Gastroesophageal sphincter (tissue), 4 donors: ENCODE data around the gene DCXR. TPM values are rescaled to one million over a fixed set of nuclear protein-coding genes. Genes with fewer than 3 reads are reported as not detected.

ENCODE experiments used
- ATAC-seq: fragments of 150-250 bp; one replicate; pipeline ENCODE4 v1.9.1; 2016; ENCODE audit warnings: mild to moderate bottlenecking, moderate library complexity
- H3K27ac ChIP-seq, 4 donors: fragments of 200-600 bp; sonication (generic) in 3 of 4; 1 replicate in 3 of 4; 2 replicates in 1 of 4; pipeline ENCODE4 v1.5.1; 2016 to 2019
- H3K27me3 ChIP-seq: fragments of 200-600 bp; sonication (generic); one replicate; pipeline ENCODE4 v1.5.1; 2019
- H3K36me3 ChIP-seq, 2 donors: fragments of 200-600 bp; sonication (generic); one replicate each; pipeline ENCODE4 v1.5.1; 2019; ENCODE audit warnings: control low read depth in 1 of 2
- H3K4me1 ChIP-seq, 3 donors: fragments of 200-600 bp; sonication (generic); 1 replicate in 2 of 3; 2 replicates in 1 of 3; pipeline ENCODE4 v1.5.1; 2016 to 2019; ENCODE audit warnings: control low read depth in 2 of 3
- H3K4me3 ChIP-seq, 2 donors: fragments of 200-600 bp; sonication (generic); one replicate each; pipeline ENCODE4 v1.5.1; 2019; ENCODE audit warnings: mild to moderate bottlenecking in 1 of 2, moderate library complexity in 1 of 2
- H3K9me3 ChIP-seq, 3 donors: fragments of 200-600 bp; sonication (generic); one replicate each; pipeline ENCODE4 v1.5.1; 2017 to 2019; ENCODE audit warnings: control low read depth in 2 of 3
- EP300 ChIP-seq: sonication (generic); formaldehyde crosslinking; IDR thresholded peaks from one replicate; pipeline ENCODE4 v1.6.1; 2017; ENCODE audit warnings: antibody characterized with exemption, mild to moderate bottlenecking
- POLR2A ChIP-seq, 2 donors: fragments of 450-650 bp; IDR thresholded peaks; one replicate each; pipeline ENCODE4 v1.6.1; 2017; ENCODE audit warnings: antibody characterized with exemption in 2 of 2, mild to moderate bottlenecking in 2 of 2, moderate library complexity in 1 of 2
- POLR2AphosphoS5 ChIP-seq: sonication (generic); formaldehyde crosslinking; IDR thresholded peaks from one replicate; pipeline ENCODE4 v1.6.1; 2017; ENCODE audit warnings: antibody characterized with exemption
- WGBS, 2 donors: methylation state at CpG; one replicate each; pipeline ENCODE4 v1.1.5; 2018; ENCODE audit warnings: low coverage in 1 of 2; 5-methylcytosine and 5-hydroxymethylcytosine counted together
- total RNA-seq, 4 donors: library from RNA; depleted of rRNA; stranded (reverse); fragments of >200 nt; gene quantifications; one replicate each; pipeline ENCODE4 v1.1.0, GENCODE V29; 2016
- TF ChIP-seq, protein P1 (sequence below), 4 experiments: fragments of 200-600 bp in 2 of 4; fragments of 450-650 bp in 2 of 4; sonication (generic) in 1 of 4; IDR thresholded peaks; one replicate each; pipeline ENCODE4 v1.5.1; 2017 to 2019; ENCODE audit warnings: antibody characterized with exemption in 4 of 4, mild to moderate bottlenecking in 2 of 4, moderate library complexity in 2 of 4

The DCXR gene
- total RNA-seq, 4 donors from 2014 or later: 70.7 to 140 (median 108) TPM

DNA sequence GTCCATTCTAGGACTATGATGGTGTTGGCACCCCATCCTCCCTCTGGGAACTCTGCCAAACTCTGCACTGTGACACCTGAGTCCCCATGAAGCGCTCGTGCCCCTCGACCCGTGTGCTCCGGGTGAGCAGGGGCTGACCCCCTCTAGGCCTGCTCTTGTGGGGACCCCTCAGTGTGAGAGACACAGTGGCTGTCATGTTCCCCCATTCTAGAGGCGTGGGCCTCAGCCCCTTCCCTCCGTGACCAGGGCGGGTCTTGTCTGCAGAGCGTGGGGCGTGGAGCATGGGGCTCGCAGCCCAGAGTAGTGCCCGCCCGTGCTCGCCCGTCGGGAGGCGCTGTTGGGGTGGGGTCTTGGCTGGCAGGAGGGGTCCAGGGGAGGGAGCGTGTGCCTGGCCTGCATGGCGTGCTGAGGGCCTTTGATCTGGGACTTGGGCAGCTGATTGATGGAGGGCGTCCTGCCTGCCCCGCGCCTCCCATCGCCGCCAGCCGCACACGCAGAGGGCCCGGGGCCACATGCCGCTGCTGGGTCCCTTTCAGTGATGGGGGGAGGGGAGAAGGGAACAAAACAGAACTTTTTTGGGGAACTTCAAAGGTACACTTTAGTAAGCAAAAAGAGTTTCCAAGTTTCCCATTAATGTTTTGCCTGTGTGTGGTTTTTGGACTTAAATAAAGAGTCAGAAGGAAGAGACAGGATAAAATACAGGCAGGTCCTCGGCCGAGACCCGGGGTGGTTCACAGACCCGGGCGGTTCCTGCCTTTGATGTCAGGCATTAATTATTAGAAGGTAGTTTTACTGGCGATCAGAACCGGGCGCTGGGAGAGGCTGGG, 37.3 kb downstream of the DCXR start:
- Histone ChIP-seq H3K4me1 (peaks cover 0 to 27% (median 17%) of the 10 kb centered on the region in 3 donors), H3K9me3 (no peaks in the 10 kb centered on the region), H3K36me3 (peaks cover 0 to 32% of the 10 kb centered on the region in 2 donors), H3K27me3 (no peaks in the 10 kb centered on the region), H3K4me3 (no peak overlapping the region), H3K27ac (no peak overlapping the region)
- ATAC-seq: no peak
- WGBS, 2 donors: 80 to 89% methylated on average over 3 to 8 of the region's 36 CpGs
- TF ChIP-seq POLR2A (IDR thresholded peaks at IDR 0.05): no peak
- TF ChIP-seq EP300: no peak
- TF ChIP-seq, protein P1, sequence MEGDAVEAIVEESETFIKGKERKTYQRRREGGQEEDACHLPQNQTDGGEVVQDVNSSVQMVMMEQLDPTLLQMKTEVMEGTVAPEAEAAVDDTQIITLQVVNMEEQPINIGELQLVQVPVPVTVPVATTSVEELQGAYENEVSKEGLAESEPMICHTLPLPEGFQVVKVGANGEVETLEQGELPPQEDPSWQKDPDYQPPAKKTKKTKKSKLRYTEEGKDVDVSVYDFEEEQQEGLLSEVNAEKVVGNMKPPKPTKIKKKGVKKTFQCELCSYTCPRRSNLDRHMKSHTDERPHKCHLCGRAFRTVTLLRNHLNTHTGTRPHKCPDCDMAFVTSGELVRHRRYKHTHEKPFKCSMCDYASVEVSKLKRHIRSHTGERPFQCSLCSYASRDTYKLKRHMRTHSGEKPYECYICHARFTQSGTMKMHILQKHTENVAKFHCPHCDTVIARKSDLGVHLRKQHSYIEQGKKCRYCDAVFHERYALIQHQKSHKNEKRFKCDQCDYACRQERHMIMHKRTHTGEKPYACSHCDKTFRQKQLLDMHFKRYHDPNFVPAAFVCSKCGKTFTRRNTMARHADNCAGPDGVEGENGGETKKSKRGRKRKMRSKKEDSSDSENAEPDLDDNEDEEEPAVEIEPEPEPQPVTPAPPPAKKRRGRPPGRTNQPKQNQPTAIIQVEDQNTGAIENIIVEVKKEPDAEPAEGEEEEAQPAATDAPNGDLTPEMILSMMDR (IDR thresholded peaks at IDR 0.05): no peak
- TF ChIP-seq POLR2AphosphoS5: no peak

DNA sequence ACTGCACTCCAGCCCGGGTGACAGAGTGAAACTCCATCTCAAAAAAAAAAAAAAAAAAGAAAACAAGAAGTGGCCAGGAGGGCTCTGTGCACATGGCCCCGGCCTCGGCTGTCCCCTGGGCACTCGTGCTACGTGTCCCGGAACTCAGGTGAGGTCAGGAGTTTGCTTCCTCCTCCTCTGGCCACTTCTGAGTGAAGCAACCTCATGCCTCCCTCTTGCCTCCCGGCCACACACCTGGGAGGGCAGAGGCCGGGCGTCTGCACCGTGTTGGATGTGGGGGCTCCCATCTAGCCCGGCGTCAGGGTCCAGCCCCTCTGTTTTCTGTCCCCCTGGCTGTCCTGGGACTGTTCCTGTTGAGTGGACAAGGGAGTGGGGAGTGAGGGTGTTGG, 37.9 kb downstream of the DCXR start:
- TF ChIP-seq EP300: no peak
- TF ChIP-seq POLR2AphosphoS5: no peak
- TF ChIP-seq POLR2A (IDR thresholded peaks at IDR 0.05): no peak
- TF ChIP-seq, protein P1 (IDR thresholded peaks at IDR 0.05): no peak
- Histone ChIP-seq H3K9me3 (no peaks in the 10 kb centered on the region), H3K4me3 (no peak overlapping the region), H3K27me3 (no peaks in the 10 kb centered on the region), H3K27ac (no peak overlapping the region), H3K36me3 (peaks cover 0 to 38% of the 10 kb centered on the region in 2 donors), H3K4me1 (peaks cover 0 to 23% (median 17%) of the 10 kb centered on the region in 3 donors)
- no peak for ATAC-seq
- WGBS, 2 donors: 73 to 89% methylated on average over 3 to 8 of the region's 12 CpGs

DNA sequence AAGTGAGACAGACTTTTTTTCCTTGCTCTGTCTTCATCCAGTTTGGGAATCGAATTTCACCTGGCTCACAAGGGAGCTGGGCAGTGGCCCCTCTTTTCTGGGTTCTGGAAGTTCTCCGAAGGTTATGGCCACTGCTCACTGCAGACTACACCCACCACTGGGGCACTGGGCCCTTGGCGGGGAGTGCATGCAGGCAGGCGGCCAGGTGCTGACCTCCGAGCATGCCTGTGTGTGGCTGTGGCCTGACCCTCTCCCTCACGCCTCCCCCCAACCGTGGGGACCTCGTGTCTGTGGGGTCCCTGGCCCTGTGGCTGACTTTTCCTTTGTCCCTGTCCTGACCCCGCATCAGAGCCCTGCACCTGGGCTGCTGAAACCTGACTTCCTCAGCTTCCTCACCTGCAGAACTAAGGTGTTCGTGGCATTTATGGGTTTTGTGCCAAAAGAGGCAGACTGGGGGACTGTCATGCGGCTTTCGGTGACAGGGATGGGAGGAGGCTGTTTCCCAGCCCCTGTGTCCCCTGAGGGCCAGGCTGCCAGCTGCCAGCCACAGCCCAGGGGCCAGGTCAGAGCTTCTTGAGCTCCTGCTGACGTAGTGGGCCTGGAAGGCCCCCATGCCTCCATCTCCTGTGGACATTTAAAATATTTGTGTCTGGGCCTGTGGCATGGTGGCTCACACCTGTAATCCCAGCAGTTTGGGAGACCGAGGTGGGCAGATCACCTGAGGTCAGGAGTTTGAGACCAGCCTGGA, 38.6 kb downstream of the DCXR start:
- H3K27ac ChIP-seq: no peak overlapping the region
- no peak for ATAC-seq
- WGBS, 2 donors: 70 to 78% methylated on average over 6 to 9 of the region's 14 CpGs
- no peaks in the 10 kb centered on the region for H3K27me3 ChIP-seq
- peaks cover 0 to 44% of the 10 kb centered on the region in 2 donors for H3K36me3 ChIP-seq
- H3K4me3 ChIP-seq: no peak overlapping the region
- H3K9me3 ChIP-seq: no peaks in the 10 kb centered on the region
- TF ChIP-seq, protein P1 (IDR thresholded peaks at IDR 0.05): no peak
- TF ChIP-seq POLR2AphosphoS5 (no peak), POLR2A (IDR thresholded peaks at IDR 0.05) (no peak), EP300 (no peak)
- peaks cover 0 to 23% (median 10%) of the 10 kb centered on the region in 3 donors for H3K4me1 ChIP-seq

DNA sequence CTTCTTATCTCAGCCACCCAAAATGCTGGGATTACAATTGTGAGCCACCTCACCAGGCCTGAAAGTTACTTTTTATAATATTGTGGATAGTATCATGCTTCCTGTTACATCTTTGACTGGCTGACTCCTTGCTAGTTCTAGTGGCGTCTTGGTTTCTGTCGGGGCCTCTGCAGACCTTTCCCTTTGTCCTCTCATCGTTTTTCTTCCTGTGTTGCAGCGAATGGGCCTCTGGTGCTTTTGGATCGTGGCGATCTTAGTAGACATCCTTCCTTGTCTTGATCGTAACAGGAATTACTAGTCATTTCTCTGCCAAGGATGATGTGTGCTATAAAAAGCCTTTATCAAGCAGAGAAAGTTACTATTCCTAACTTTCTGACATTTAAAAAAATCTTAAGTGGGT, 39.3 kb downstream of the DCXR start:
- Histone ChIP-seq H3K27me3 (no peaks in the 10 kb centered on the region), H3K36me3 (peaks cover 0 to 50% of the 10 kb centered on the region in 2 donors), H3K9me3 (no peaks in the 10 kb centered on the region), H3K27ac (no peak overlapping the region), H3K4me3 (no peak overlapping the region), H3K4me1 (peaks cover 0 to 17% (median 3%) of the 10 kb centered on the region in 3 donors)
- TF ChIP-seq, protein P1 (IDR thresholded peaks at IDR 0.05): no peak
- TF ChIP-seq POLR2AphosphoS5: no peak
- TF ChIP-seq EP300: no peak
- TF ChIP-seq POLR2A (IDR thresholded peaks at IDR 0.05): no peak
- 85 to 89% methylated on average over 6 to 7 of the region's 7 CpGs for WGBS, 2 donors
- ATAC-seq: no peak
